Mammary epithelial cell (primary cell): Measurements from ENCODE around the gene SORCS1.

Source experiments
- CTCF ChIP-seq, 2 donors: IDR thresholded peaks in 1 of 2; conservative IDR thresholded peaks in 1 of 2; 2 replicates each; pipeline ENCODE4 v1.5.1; 2011 to 2012; ENCODE audit warnings: inconsistent platforms in 2 of 2, low read length in 2 of 2, mild to moderate bottlenecking in 2 of 2, control low read depth in 1 of 2, low read depth in 1 of 2; ENCODE audit not compliant: insufficient read depth in 1 of 2; ENCODE audit errors: extremely low read depth in 1 of 2
- EZH2 ChIP-seq: IDR thresholded peaks from 2 replicates; pipeline ENCODE4 v1.6.1; 2012; ENCODE audit warnings: low read length, inconsistent platforms, borderline replicate concordance

DNA sequence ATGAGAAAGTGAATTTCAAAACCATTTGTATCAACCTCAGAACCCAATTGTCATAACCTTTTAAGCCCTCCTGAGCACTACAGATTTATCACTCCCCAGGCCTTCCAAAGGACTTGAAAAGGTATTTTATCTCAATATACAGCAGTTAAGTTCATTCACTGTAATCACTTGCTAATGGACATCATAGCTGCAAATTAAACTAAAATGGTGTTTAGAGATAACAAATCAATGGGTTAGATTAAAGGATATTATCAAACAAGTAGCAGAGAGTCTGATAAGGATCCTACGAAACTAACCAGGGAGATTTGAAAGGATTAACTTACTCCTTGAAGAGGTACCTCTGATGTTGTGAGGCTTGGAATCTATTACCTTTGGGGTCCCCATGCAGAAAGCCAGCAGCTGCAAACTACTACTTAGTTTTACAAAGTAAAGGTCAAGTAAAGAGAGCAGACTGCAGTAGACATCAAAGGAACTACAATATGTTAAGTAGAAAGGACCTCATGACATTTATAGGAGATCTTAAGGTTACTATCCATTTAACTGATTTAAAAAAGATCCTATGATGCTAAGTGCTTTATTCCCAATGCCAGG, 359.4 kb downstream of the SORCS1 start:
- TF ChIP-seq CTCF (conservative IDR thresholded peaks at IDR 0.05 in 1 of 2, IDR thresholded peaks at IDR 0.05 in 1 of 2; ENCODE audit: extremely low read depth in 1 of 2, insufficient read depth in 1 of 2, low read depth in 1 of 2, low read length in 2 of 2) (no peak), EZH2 (no peak)
